ENCODE measurements around the gene CDH4. TPM values are rescaled to one million over a fixed set of nuclear protein-coding genes. Genes with fewer than 3 reads are reported as not detected.
"Not testable (repeated sequence)": the region's sequence is repeated elsewhere in the genome, so short reads cannot be mapped to it uniquely, and the experiment has no call there.

Gene CDH4
- polyA plus RNA-seq, 3 donors, result 6.9 to 8.7 (median 7.9) TPM

DNA sequence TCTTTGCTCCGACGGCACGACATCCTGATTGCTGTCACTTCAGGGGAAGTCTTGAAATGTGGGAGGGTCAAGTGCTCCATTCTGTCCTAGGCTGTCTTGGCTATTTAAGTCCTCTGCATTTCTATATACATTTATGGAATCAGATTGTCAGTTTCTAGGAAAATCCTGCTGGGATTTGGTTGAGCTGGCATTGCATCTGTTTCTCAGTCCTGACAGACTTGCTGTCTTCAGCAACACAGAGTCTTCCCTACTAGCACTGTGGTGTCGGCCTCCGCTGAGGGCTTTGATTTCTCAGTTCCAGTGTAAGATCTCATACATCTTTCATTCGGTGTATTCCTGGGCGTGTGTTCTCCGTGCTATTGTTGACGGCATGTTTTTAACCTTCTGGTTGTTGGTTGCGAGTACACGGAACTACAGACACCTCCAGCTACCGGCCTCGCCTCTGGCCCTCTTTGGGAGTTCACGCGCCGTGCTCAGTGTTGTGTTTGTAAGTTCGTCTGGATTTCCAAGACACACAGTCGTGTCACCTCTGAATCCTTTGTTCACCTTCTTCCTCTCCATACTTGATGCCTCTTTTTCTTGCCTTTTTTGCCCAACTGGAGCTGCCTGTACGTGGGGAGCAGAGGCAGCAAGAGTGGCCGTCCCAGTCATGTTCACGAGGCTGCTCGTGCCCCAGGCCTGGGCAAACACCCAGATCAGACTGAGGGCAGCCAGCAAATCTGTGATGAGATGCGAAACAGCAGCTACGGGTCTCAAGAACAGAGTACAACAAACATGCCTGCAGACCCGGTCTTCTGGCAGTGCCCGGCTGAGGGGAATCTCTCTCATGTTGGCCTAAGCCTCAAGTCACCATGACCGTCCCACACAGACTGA lies 720.8 kb downstream of the CDH4 start:
- DNase-seq (ENCODE audit: extremely low read depth in 1 of 11, low read depth in 9 of 11, low spot score in 4 of 11), result no peak

DNA sequence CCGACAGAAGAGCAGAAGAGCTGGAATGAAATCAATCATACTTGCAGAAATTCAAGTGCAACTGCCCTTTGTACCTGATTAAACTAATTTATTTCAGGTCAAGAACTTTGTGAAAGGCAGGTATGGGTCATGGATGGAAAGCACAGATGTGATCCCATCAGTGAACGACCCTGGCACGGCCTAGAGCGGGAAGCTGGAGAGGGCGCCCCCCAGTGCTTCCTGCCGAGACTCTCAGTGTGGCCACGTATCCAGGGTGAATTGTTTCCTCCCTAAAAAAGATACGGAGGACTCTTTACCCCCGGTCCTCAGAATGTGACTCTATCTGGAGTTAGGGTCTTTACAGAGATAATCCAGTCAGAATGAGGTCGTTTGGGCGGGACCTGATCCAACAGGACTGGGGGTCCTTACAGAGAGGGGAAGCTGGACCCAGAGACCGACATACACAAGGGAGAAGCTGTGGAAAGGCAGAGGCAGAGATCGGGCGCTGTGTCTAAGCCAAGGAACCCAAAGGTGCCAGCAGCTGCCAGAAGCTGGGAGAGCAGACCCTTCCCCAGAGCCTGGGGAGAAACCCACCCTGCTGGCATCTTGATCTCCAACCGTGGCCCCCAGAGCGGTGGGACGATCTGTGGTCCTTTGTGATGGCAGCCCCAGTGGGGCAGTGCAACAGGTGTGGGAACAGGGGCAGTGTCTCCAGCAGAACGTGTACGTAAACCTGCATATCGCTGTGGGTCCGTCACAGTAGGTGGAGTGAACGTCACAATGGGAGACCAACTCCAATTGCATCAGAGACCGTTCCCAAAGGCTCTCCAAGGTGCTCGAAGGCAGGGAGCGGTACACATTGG lies 721.7 kb downstream of the CDH4 start:
- DNase-seq (ENCODE audit: extremely low read depth in 1 of 11, low read depth in 9 of 11, low spot score in 4 of 11), result no peak

DNA sequence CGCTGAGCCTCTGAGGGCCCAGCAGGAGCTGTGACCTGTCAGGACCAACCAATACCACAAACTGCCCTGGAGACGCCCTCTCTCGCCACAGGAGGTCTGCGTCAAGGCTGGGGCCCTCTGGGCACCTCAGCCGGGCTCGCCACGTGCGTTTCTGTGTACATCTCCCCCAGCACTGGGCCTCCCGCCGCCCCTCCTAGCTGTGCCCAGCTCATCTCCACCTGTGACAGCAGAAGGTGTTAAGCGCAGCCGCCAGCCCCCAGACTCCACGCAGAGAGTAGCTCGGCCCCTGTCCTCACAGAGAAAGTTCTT lies 722.2 kb downstream of the CDH4 start:
- no peak for DNase-seq (ENCODE audit: extremely low read depth in 1 of 11, low read depth in 9 of 11, low spot score in 4 of 11)

DNA sequence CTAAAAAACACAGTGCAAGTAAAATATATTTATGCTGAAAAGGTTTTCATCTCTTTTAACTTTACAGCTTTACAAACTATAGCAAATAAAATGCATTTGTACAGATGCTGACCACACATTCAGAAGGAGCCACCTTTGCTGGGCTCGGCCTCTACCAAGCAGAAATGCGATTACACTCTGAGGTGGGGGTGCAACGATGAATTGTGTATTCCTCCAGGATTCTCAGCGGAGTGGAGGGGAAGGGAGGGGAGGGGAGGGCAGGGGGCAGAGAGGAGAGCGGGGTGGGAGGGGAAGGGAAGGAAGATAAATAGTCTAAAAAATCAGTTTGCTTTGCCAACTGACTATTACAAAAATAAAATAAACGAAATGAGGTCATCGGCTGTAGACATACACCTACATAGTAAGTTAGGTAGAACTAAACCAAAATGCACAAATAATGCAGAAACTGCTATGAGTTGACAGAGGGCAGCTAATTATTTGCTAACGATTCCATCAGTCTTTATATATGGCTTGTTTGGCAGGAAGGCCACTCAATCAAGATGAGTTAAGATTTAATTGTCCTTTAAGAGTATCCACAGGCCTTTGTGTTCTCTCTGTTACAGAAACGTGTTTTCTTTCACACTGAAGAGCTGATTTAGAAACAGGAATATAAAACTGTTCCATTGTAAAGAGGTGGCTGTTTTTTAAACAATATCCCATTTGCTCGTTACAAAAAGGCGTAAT lies 723.5 kb downstream of the CDH4 start:
- DNase-seq (ENCODE audit: extremely low read depth in 1 of 11, low read depth in 9 of 11, low spot score in 4 of 11), result no peak

DNA sequence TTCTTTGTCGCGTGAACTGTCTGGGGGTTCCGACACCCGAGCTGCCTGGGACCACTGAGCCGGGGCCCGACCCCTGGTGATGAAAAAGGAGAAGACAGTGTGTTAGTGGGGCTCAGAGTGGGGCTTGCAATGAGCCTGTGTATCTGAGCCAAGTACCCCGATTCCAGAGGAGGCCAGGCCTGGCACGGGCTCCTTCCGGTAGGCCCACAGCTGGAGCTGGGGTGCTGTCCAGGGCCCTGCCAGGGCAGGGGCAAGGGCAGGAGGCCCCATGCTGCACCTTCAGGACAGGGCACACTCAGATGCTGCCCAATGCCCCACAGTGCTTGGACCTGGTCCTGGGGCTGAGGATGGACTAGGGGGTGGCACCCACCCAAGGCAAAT lies 724.2 kb downstream of the CDH4 start:
- DNase-seq (ENCODE audit: extremely low read depth in 1 of 11, low read depth in 9 of 11, low spot score in 4 of 11), result no peak

DNA sequence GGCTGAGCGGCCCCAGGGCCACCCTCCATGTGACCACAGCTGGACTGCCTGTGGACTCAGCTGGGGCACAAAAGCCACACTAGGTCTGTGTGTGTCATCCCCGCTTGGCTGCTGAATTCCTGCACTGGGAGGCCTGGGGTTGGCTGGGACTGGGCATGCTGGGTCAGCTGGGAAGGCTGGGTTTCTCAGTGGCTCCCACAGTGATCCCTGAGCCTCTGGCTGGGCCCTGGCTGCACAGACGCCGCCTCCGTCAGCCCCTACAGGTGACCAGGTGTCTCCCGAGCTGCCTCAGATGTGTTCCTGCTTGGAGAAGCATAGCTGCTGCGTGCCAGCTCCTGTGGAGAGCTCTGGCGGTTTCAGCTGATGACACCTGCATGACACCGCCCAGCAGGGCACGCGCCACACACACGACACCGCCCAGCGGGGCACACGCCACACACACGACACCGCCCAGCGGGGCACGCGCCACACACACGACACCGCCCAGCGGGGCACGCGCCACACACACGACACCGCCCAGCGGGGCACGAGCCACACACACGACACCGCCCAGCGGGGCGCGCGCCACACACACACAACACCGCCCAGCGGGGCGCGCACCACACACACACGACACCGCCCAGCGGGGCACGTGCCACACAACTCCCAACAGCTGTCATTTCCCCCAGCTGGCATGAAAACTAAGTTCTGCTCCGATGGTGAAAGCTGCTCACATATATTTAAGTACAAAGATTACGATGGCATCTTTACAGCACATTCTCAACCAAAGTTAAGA lies 724.8 kb downstream of the CDH4 start:
- no peak for DNase-seq (ENCODE audit: extremely low read depth in 1 of 11, low read depth in 9 of 11, low spot score in 4 of 11)

DNA sequence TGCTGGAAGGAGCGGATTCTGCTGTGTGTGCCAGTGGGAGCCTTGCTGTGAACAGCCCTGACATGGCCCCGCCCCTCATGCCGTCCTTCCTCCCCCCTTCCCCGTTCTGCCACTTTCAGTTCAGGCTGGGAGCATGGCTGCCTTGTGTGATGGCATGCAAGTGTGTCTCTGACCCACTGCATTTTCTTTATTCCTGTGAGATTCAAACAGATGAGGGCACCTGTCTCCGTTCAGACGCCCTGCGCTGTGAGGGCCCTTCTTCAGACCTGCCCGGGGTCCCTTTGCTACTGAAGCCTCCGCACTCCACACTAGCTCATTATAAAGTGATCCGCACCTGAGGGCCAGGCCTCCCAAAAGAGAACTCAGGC lies 725.3 kb downstream of the CDH4 start:
- DNase-seq (ENCODE audit: extremely low read depth in 1 of 11, low read depth in 9 of 11, low spot score in 4 of 11), result no peak

DNA sequence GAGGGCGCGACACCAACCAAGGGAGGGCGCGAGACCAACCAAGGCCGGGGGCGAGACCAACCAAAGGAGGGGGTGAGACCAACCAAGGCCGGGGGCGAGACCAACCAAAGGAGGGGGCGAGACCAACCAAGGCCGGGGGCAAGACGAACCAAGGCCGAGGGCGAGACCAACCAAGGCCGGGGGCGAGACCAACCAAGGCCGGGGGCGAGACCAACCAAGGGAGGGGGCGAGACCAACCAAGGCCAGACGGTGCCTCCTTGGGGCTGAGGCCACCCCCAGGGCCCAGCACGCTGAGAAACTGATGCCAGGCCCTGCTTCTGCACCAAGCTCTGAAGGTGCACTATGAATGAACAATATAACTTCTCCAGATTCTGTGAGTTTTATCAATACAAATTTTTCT lies 726.4 kb downstream of the CDH4 start:
- DNase-seq (ENCODE audit: extremely low read depth in 1 of 11, low read depth in 9 of 11, low spot score in 4 of 11), result no peak

DNA sequence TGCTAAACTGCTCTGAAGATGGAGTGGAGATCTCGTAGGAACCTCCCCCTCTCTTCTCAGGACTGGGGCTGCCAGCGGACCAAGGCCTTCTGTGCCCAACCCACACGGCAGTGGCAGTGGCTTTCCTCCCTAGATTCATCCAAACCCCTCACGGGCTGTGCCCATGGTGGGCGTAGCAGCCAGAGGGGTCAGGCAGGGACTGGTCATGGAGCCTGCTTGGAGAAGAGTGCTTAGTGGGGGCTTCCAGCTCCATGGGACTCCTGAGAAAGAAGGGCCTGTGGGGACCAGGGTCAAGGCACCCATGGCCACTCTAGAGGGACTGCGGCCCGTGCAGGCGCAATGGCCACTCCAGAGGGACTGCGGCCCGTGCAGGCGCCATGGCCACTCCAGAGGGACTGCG lies 727.0 kb downstream of the CDH4 start:
- DNase-seq (ENCODE audit: extremely low read depth in 1 of 11, low read depth in 9 of 11, low spot score in 4 of 11), result no peak

DNA sequence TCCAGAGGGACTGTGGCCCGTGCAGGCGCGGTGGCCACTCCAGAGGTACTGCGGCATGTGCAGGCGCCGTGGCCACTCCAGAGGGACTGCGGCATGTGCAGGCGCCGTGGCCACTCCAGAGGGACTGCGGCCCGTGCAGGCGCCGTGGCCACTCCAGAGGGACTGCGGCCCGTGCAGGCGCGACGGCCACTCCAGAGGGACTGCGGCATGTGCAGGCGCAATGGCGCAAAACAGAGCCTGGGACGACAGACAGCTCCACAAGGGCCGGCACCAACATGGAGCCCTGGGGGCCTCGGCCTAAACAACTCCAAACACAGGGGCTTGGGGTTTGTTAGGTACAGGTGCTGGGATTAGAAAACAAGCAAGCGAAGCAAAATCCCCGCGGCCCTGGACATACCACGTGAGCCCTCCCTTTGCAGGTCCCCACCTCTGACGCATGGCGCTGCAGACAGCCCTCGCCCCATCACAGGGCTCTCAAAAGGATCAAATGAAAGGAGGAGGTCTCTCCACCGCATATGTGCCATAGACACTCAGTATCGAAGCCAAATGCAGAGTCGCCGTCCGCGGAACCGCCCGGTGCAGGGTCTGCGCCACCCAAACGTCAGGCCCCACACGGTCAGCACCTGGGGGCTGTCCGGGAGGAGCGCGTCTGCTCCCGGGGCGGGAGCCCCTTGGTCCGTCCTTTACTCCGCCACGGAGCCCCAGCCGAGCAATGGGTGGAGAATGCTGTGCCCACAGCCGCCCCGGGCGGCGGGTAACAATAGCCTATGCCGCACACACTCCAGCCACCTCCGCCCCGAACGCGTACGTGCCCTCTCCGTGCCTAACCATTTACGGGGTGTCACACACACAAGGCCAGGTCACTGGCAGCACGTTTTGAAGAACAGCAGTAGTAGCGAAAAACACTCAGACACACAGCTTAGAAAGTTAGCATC lies 727.9 kb downstream of the CDH4 start:
- DNase-seq (ENCODE audit: extremely low read depth in 1 of 11, low read depth in 9 of 11, low spot score in 4 of 11), result no peak

DNA sequence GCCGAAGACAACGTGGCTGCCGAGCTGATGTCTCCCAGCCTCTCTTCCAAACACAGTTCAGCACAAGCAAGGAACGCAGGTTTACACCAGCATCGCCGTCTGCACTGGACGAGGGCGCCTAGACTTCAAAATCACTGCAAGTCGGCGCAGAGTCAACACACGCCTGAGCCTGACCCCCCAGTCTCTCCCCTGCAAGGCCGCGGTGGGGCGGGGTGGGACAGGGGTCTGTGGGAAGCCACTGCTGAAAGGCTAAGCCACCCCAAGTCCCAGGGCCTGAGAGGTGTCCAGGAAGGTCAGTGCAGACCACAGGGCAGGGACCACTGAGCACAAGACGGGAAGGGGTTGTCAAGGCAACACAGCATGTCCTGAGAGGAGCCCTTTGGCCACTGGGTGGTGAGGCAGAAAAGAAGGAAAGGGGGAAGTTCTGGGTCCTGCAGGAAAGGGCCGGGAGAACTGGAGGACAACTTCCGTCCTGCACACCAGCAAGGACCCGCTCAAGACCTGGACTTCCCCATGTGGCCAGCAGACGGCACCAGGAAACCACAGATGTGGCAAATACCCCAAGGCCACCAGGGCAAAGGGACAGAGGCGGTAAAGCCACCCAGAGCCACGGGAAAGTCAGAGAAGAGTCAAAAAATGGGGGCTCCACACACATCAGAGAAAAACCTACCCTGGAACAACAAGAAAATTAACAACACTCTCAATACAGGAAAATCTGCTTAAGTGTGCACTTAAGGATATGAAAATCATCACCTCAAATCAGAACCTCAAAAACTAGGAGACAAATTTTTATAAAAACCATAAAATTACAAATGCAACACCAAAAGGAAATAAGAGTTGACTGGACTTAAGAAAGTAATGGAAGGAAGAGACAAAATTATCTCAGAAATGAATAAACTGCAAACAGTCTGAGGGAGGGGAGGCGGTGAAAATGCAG lies 728.9 kb downstream of the CDH4 start:
- DNase-seq (ENCODE audit: extremely low read depth in 1 of 11, low read depth in 9 of 11, low spot score in 4 of 11), result peak in 1 of 11 donors; percentile 27

DNA sequence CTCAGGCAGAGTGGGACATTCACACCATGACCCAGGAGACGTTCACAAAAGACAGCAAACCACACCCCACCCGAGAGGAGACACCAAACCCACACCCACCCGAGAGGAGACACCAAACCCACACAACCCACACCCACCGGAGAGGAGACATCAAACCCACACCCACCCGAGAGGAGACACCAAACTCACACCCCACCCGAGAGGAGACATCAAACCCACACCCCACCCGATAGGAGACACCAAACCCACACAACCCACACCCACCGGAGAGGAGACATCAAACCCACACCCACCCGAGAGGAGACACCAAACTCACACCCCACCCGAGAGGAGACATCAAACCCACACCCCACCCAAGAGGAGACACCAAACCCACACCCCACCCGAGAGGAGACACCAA lies 729.6 kb downstream of the CDH4 start:
- not testable (repeated sequence) for DNase-seq (ENCODE audit: extremely low read depth in 1 of 11, low read depth in 9 of 11, low spot score in 4 of 11)

DNA sequence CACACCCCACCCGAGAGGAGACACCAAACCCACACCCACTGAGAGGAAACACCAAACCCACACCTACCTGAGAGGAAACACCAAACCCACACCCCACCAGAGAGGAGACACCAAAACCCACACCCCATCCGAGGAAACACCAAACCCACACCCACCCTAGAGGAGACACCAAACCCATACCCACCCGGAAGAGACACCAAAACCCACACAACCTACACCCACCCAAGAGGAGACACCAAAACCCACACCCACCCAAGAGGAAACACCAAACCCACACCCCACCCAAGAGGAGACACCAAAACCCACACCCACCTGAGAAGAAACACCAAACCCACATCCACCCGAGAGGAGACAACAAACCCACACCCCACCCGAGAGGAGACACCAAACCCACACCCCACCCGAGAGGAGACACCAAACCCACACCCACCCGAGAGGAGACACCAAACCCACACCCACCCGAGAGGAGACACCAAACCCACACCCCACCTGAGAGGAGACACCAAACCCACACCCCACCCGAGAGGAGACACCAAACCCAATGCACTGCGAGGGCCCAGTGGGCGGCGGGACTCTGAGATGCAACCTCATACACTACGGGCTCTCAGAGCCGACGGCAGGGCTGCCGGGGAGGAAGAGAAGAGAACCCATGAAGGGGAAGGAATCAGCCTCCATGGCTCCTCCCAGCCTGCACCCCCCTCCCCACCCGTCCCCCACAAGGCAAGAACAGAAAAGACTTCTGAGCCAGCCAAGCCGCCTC lies 730.3 kb downstream of the CDH4 start:
- DNase-seq (ENCODE audit: extremely low read depth in 1 of 11, low read depth in 9 of 11, low spot score in 4 of 11), result no peak

DNA sequence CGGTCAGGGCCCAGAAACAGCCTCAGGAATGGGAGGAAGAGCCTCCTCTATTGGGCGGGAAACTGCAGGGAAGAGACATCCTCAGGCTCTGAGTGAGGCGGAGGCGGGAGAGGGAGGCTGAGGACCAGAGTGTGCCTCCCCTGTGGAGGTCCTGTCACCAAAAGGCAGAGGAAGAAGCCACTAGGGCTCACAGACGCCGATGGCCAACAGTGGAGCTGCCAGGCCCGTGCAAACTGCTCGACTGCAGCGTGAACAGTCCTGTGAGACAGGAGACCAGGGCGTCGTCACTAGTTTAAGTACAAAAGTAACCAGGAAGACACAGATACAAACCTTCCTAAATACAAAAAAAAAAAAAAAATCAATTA lies 730.9 kb downstream of the CDH4 start:
- no peak for DNase-seq (ENCODE audit: extremely low read depth in 1 of 11, low read depth in 9 of 11, low spot score in 4 of 11)

DNA sequence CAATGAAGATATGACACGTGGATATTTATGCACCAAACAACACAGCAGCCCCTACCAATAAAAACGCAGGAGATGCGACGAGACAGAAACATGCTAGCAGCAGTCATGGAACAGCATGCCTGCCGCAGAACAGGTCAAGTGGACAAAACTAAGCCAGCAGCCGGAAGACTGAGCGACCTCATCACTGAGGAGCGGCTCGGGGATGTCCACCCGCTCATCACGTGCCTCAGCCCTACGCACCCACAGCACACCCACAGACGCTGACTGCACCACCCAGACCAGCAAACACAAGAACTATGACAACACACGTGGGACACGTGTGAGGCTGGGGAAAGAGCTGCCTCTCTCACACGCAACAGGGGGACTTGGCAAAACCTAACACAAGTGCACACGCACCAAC lies 731.9 kb downstream of the CDH4 start:
- no peak for DNase-seq (ENCODE audit: extremely low read depth in 1 of 11, low read depth in 9 of 11, low spot score in 4 of 11)

DNA sequence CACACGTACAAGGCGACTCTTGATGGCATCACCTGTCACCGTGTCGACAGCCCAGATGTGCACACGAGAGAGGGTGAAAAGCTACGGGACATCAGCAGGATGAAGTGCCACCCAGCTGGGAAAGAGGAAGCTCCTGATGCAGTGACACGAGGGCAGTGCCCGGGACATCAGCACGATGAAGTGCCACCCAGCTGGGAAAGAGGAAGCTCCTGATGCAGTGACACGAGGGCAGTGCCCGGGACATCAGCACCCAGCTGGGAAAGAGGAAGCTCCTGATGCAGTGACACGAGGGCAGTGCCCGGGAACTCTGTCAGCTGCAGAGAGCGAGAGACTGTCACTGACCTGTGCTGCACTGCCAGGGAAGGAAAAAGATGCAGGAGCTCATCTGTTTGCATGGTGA lies 732.4 kb downstream of the CDH4 start:
- not testable (repeated sequence) for DNase-seq (ENCODE audit: extremely low read depth in 1 of 11, low read depth in 9 of 11, low spot score in 4 of 11)

DNA sequence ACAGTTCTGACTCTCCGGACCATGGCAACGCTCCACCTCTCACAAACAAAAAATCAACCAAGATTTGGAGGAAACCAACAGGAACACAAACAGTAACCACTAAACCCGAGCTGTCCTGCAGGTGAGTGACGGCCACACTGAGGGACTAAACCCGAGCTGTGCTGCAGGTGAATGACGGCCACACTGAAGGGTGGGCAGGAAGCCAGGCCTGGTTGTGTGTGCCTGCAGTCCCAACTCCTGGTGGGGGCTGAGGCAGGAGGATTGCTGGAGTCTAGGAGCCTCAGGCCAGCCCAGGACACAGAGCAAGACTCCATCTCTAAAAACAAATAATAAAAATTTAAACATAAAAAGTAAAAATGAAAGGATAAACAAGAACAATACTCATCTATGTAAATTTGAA lies 733.0 kb downstream of the CDH4 start:
- no peak for DNase-seq (ENCODE audit: extremely low read depth in 1 of 11, low read depth in 9 of 11, low spot score in 4 of 11)

All from renal cortex interstitium (tissue), 11 donors.